ENCODE data around the gene PSMD4.
A peak's percentile ranks its signal among the peaks of the same experiment; 100 is the strongest.

PSMD4 gene

GRCh38 chr1:151309811-151310323 lies 55.3 kb downstream of the PSMD4 start:
- DNase-seq, result no peak

DNA sequence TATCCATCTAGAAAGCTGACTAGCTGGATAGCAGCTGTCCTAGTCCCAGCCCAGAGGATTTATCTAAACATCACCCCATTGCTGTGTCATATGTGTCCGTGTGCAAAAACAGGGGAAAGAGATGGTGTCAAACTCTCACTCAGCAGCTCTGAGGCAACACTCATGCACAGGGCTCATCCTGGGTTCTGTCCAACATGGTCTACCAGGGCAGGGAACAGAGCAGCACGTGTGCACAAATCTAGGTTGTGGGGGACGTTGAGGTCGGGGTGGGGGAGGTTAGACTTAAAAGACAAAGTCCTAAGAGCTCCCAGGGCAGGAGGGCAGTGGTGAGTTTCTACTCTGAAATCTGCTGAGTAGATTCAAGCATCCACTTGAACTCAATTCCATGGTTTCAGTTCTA lies 56.5 kb downstream of the PSMD4 start:
- DNase-seq, result no peak

- DNase-seq, result peak; percentile 11
Observed at GRCh38 chr1:151311589-151312331, 57.2 kb downstream of the PSMD4 start.

DNA sequence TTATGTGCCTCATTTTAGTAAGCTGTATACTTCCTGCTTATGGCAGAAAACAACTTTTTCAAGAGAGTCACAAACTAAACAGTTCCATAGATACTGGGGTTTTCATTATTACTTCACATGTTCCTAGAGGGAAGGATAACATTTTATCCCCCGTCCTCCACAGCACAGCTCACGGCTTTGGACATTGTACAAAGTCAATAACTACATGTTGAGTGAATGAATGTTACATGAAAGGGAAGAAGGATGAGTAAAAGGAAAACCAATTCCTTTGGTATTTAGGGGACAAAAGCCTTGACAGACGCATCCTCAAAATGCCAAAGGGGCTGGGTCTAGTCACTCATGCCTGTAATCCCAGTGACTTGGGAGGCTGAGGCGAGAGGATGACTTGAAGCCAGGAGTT lies 57.9 kb downstream of the PSMD4 start:
- DNase-seq, result no peak

DNA sequence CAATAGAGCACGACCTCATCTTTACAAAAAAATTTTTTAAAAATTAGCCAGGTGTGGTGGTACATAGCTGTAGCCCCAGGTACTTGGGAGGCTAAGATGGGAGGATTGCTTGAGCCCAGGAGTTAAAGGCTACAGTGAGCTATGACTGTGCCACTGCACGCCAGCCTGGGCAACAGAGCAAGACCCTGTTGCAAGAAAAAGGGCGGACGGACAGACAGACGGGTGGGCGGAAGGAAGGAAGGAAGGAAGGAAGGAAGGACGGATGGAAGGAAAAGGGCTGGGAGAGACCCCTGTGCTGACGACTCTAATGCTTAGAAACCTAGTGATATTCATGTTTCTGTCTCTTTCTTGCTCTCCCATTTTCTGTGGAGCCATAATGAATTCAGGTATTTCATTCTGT lies 58.3 kb downstream of the PSMD4 start:
- DNase-seq, result no peak

DNA sequence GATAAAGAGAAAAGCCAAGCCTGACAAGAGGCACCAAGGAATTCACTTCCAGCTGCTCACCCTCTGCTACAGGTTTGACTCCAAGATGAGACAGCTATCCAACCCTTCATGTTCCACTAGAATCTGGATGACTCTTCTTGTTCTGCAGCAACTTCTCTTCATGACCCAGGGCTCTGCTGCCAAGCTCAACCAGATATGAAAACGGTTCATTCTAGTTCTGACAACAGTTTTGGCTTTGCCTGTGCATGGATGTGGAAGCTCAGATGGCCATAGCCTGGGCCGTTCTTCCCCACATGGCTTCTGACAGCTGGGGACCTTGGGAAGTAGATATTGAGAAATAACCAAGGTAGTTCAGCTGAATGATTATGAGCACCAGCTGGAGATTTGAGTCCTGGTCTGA lies 59.0 kb downstream of the PSMD4 start:
- no peak for DNase-seq

DNA sequence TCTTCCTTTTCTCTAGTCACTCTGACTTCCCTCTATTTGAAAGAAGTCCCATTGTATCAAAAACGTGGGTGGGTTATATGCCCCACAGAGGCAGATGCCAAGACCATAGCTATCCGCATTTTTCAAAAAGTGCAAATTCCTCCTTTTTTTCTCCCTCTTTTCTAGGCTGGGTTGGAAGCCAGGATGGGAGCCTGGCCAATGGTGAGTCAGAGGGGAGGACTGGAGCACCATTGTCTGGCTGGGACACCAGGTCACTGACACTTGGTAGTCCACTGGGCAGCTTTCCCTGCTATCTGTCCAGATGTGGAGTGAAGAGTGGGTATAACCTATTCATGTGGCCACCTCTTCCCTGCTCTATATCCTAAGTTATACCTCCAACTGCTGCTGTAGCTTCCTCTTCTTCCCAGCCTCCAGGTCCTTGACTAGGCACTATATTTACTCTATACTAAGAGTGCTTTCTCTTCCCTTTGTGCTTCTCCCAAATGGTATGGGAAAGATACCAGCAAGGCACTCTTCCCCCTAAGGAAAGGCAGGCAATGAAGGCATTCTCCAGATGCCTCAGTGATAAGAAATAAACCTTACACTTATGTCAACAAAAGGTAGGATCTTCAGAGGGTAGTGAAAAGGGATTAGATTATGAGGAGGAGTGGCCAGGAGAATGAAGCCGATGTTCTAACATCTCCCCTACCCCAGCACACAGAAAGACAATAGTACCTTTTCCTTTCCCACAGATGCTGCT lies 59.8 kb downstream of the PSMD4 start:
- no peak for DNase-seq

- no peak for DNase-seq
Observed at GRCh38 chr1:151315565-151316235, 61.2 kb downstream of the PSMD4 start.

Measured in central memory CD4-positive, alpha-beta T cell (primary cell).